HEK293 (cell line): Measurements from ENCODE around the gene STIP1.

Experiments
- CTCF ChIA-PET: fragments of 350-600 bp; formaldehyde crosslinking; extraction: SDS; loops from one replicate; lab custom pipeline; 2021; ENCODE audit warnings: antibody characterized with exemption; lab: Yijun Ruan, JAX
- POLR2A ChIA-PET: fragments of 300-600 bp; formaldehyde crosslinking; extraction: SDS; loops from one replicate; lab custom pipeline; 2020; ENCODE audit warnings: antibody characterized with exemption, inconsistent platforms; lab: Yijun Ruan, JAX
- H3K27ac ChIP-seq: fragments of 200-500 bp; sonication (Bioruptor generic); 2 replicates; pipeline ENCODE4 v1.5.1; 2014; ENCODE audit warnings: low read depth, low read length, control low read depth, inconsistent platforms; ENCODE audit errors: extremely low read depth
- H3K36me3 ChIP-seq, 2 experiments: fragments of 200-500 bp in 1 of 2; sonication (Bioruptor generic) in 1 of 2; 1 replicate in 1 of 2; 2 replicates in 1 of 2; pipeline ENCODE4 v1.5.1; 2014 to 2017; ENCODE audit warnings: inconsistent platforms in 2 of 2, low read length in 2 of 2; ENCODE audit not compliant: control insufficient read depth in 2 of 2, insufficient read depth in 1 of 2
- H3K4me1 ChIP-seq: fragments of 200-500 bp; sonication (Bioruptor generic); 2 replicates; pipeline ENCODE4 v1.5.1; 2014; ENCODE audit warnings: mild to moderate bottlenecking, low read length, inconsistent platforms; ENCODE audit not compliant: control insufficient read depth, insufficient read depth
- H3K4me3 ChIP-seq: 2 replicates; pipeline ENCODE4 v1.5.1; 2011; ENCODE audit warnings: low read depth, mild to moderate bottlenecking, control low read depth, low read length, moderate library complexity
- H3K9me3 ChIP-seq: fragments of 200-500 bp; sonication (Bioruptor generic); 2 replicates; pipeline ENCODE4 v1.5.1; 2014; ENCODE audit warnings: low read depth, low read length, inconsistent platforms; ENCODE audit not compliant: control insufficient read depth, insufficient read depth
- IKZF3 ChIP-seq: fragments of 450-650 bp; IDR thresholded peaks from 2 replicates; pipeline ENCODE4 v1.5.0; 2018; ENCODE audit warnings: missing biosample characterization, mild to moderate bottlenecking, missing genetic modification characterization, moderate library complexity
- KLF10 ChIP-seq: fragments of 450-650 bp; IDR thresholded peaks from 2 replicates; pipeline ENCODE4 v1.5.1; 2018; ENCODE audit warnings: missing biosample characterization, mild to moderate bottlenecking, missing genetic modification characterization
- ZFP3 ChIP-seq: fragments of 450-650 bp; formaldehyde crosslinking; IDR thresholded peaks from 2 replicates; pipeline ENCODE4 v1.5.1; 2016; ENCODE audit warnings: low read depth, missing biosample characterization, missing genetic modification characterization
- ZNF211 ChIP-seq: fragments of 450-650 bp; formaldehyde crosslinking; IDR thresholded peaks from 2 replicates; pipeline ENCODE4 v1.5.1; 2016; ENCODE audit warnings: low read depth, missing biosample characterization, missing genetic modification characterization
- ZNF292 ChIP-seq: fragments of 450-650 bp; formaldehyde crosslinking; IDR thresholded peaks from 2 replicates; pipeline ENCODE4 v1.5.1; 2016; ENCODE audit warnings: low read depth, missing biosample characterization, missing genetic modification characterization, borderline replicate concordance
- ZNF37A ChIP-seq: fragments of 450-650 bp; IDR thresholded peaks from 2 replicates; pipeline ENCODE4 v1.5.1; 2018; ENCODE audit warnings: missing biosample characterization, missing genetic modification characterization
- ZNF610 ChIP-seq: fragments of 450-650 bp; formaldehyde crosslinking; IDR thresholded peaks from 2 replicates; pipeline ENCODE4 v1.5.1; 2016; ENCODE audit warnings: missing biosample characterization, missing genetic modification characterization, borderline replicate concordance
- ZNF701 ChIP-seq: fragments of 450-650 bp; formaldehyde crosslinking; IDR thresholded peaks from 2 replicates; pipeline ENCODE4 v1.5.1; 2016; ENCODE audit warnings: missing biosample characterization, missing genetic modification characterization
- ZNF76 ChIP-seq: fragments of 450-650 bp; formaldehyde crosslinking; IDR thresholded peaks from 2 replicates; pipeline ENCODE4; 2016; ENCODE audit warnings: low read depth, missing biosample characterization, missing genetic modification characterization, borderline replicate concordance
- TF ChIP-seq, protein P1 (sequence below): fragments of 450-650 bp; formaldehyde crosslinking; IDR thresholded peaks from 2 replicates; pipeline ENCODE4 v1.5.1; 2017; ENCODE audit warnings: missing biosample characterization, missing genetic modification characterization
- TF ChIP-seq, protein P2 (sequence below): fragments of 450-650 bp; formaldehyde crosslinking; IDR thresholded peaks from 2 replicates; pipeline ENCODE4 v1.5.1; 2016; ENCODE audit warnings: missing biosample characterization, missing genetic modification characterization
- TF ChIP-seq, protein P3 (sequence below): fragments of 450-650 bp; formaldehyde crosslinking; conservative IDR thresholded peaks from 2 replicates; pipeline ENCODE4 v1.5.1; 2016; ENCODE audit warnings: low read depth, missing biosample characterization, missing genetic modification characterization
- TF ChIP-seq, protein P4 (sequence below): fragments of 450-650 bp; formaldehyde crosslinking; IDR thresholded peaks from 2 replicates; pipeline ENCODE4 v1.5.0; 2017; ENCODE audit warnings: missing biosample characterization, missing genetic modification characterization, borderline replicate concordance
- TF ChIP-seq, protein P5 (sequence below): fragments of 450-650 bp; formaldehyde crosslinking; IDR thresholded peaks from 2 replicates; pipeline ENCODE4 v1.5.1; 2016; ENCODE audit warnings: missing biosample characterization, missing genetic modification characterization

The STIP1 gene

DNA sequence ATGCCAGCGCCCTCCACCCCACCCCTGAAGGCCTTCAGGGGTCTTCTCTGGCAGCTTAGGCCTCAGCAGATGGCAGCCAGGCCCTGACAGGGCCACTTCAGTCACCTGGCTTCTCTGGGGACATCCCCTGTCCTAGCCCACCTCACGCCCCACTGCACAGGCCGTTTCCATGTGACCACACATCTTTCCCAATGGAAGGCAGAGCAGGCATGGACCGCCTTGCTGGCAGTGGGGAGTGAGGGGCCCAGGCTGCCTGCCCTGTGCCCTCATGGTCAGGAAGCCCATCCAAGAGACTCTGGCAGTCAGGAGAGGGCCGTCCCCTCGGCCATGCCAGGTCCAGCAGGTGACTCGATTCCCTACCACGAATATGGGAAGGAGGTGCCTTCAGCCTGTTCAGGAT lies 45.9 kb upstream of the STIP1 start:
- H3K9me3 ChIP-seq = no peaks in the 10 kb centered on the region
- no peaks in the 10 kb centered on the region for H3K4me1 ChIP-seq
- ChIA-PET CTCF (interaction anchor here (0.5 to 1.7 kb wide), 2 partner anchors 13 to 395 kb away, joined by 3 to 4 read pairs; no protein-coding TSS in a partner anchor), POLR2A (no interaction called here)
- H3K27ac ChIP-seq = no peak overlapping the region
- H3K36me3 ChIP-seq = no peaks in the 10 kb centered on the region
- no peak for TF ChIP-seq ZNF37A (tag by site-specific recombination)
- no peak overlapping the region for H3K4me3 ChIP-seq

DNA sequence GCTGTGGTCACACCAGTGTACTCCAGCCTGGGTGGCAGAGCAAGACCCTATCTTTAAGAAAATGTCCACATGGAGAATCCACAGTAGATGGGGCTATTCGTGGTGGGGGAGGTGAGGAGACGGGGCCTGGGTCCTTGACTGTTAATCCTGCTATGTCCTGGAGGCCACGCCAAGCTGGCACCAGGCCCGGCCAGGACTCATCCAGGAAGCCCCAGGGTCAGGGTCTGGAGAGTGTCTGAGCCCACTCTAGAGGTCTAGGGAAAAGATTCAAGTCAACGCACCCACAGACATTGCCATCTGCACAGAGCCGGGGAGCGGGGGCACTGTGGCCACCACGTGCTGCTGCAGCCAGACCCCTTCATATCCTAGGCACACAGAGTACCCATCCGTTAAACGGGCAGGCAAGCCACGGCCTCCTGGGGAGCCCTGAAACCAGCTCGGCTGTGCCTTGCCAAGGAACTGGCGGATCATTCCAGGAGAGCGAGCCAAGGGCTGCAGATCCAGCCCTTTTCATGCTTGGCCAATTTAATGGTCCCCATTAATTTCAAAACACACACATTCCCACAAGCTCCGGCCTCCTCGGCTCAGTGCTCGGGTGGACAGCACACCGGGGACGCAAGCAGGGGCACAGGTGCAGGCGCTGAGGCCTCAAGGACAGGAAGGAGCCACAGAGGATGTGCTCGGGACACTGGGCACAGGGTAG lies 44.7 kb upstream of the STIP1 start:
- no peak overlapping the region for H3K27ac ChIP-seq
- no peak overlapping the region for H3K4me3 ChIP-seq
- TF ChIP-seq, protein P1, sequence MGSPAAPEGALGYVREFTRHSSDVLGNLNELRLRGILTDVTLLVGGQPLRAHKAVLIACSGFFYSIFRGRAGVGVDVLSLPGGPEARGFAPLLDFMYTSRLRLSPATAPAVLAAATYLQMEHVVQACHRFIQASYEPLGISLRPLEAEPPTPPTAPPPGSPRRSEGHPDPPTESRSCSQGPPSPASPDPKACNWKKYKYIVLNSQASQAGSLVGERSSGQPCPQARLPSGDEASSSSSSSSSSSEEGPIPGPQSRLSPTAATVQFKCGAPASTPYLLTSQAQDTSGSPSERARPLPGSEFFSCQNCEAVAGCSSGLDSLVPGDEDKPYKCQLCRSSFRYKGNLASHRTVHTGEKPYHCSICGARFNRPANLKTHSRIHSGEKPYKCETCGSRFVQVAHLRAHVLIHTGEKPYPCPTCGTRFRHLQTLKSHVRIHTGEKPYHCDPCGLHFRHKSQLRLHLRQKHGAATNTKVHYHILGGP (tag by site-specific recombination) = no peak
- no peak for TF ChIP-seq ZNF76
- TF ChIP-seq KLF10 (tag by site-specific recombination) = no peak
- TF ChIP-seq ZNF610 (tag by site-specific recombination) = no peak
- TF ChIP-seq, protein P2, sequence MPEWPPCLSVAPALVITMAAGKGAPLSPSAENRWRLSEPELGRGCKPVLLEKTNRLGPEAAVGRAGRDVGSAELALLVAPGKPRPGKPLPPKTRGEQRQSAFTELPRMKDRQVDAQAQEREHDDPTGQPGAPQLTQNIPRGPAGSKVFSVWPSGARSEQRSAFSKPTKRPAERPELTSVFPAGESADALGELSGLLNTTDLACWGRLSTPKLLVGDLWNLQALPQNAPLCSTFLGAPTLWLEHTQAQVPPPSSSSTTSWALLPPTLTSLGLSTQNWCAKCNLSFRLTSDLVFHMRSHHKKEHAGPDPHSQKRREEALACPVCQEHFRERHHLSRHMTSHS (tag by site-specific recombination) = no peak
- no peak for TF ChIP-seq IKZF3 (tag by site-specific recombination)
- no peak for TF ChIP-seq ZFP3 (tag by site-specific recombination)
- TF ChIP-seq, protein P3, sequence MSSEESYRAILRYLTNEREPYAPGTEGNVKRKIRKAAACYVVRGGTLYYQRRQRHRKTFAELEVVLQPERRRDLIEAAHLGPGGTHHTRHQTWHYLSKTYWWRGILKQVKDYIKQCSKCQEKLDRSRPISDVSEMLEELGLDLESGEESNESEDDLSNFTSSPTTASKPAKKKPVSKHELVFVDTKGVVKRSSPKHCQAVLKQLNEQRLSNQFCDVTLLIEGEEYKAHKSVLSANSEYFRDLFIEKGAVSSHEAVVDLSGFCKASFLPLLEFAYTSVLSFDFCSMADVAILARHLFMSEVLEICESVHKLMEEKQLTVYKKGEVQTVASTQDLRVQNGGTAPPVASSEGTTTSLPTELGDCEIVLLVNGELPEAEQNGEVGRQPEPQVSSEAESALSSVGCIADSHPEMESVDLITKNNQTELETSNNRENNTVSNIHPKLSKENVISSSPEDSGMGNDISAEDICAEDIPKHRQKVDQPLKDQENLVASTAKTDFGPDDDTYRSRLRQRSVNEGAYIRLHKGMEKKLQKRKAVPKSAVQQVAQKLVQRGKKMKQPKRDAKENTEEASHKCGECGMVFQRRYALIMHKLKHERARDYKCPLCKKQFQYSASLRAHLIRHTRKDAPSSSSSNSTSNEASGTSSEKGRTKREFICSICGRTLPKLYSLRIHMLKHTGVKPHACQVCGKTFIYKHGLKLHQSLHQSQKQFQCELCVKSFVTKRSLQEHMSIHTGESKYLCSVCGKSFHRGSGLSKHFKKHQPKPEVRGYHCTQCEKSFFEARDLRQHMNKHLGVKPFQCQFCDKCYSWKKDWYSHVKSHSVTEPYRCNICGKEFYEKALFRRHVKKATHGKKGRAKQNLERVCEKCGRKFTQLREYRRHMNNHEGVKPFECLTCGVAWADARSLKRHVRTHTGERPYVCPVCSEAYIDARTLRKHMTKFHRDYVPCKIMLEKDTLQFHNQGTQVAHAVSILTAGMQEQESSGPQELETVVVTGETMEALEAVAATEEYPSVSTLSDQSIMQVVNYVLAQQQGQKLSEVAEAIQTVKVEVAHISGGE = no peak
- TF ChIP-seq, protein P4, sequence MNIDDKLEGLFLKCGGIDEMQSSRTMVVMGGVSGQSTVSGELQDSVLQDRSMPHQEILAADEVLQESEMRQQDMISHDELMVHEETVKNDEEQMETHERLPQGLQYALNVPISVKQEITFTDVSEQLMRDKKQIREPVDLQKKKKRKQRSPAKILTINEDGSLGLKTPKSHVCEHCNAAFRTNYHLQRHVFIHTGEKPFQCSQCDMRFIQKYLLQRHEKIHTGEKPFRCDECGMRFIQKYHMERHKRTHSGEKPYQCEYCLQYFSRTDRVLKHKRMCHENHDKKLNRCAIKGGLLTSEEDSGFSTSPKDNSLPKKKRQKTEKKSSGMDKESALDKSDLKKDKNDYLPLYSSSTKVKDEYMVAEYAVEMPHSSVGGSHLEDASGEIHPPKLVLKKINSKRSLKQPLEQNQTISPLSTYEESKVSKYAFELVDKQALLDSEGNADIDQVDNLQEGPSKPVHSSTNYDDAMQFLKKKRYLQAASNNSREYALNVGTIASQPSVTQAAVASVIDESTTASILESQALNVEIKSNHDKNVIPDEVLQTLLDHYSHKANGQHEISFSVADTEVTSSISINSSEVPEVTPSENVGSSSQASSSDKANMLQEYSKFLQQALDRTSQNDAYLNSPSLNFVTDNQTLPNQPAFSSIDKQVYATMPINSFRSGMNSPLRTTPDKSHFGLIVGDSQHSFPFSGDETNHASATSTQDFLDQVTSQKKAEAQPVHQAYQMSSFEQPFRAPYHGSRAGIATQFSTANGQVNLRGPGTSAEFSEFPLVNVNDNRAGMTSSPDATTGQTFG (tag by site-specific recombination) = no peak
- TF ChIP-seq ZNF292 (tag by site-specific recombination) = no peak
- no peak for TF ChIP-seq ZNF701 (tag by site-specific recombination)
- TF ChIP-seq ZNF211 (tag by site-specific recombination) = no peak
- TF ChIP-seq, protein P5, sequence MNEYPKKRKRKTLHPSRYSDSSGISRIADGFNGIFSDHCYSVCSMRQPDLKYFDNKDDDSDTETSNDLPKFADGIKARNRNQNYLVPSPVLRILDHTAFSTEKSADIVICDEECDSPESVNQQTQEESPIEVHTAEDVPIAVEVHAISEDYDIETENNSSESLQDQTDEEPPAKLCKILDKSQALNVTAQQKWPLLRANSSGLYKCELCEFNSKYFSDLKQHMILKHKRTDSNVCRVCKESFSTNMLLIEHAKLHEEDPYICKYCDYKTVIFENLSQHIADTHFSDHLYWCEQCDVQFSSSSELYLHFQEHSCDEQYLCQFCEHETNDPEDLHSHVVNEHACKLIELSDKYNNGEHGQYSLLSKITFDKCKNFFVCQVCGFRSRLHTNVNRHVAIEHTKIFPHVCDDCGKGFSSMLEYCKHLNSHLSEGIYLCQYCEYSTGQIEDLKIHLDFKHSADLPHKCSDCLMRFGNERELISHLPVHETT (tag by site-specific recombination) = no peak
- no peaks in the 10 kb centered on the region for H3K36me3 ChIP-seq
- POLR2A ChIA-PET = no interaction called here
- no peaks in the 10 kb centered on the region for H3K9me3 ChIP-seq
- H3K4me1 ChIP-seq = no peaks in the 10 kb centered on the region
- CTCF ChIA-PET = interaction anchor here (0.7 to 1.7 kb wide), 2 partner anchors 12 to 104 kb away, joined by 4 to 5 read pairs; no protein-coding TSS in a partner anchor
